GM10266 (cell line): ENCODE data around the gene INTS4.
"Not testable (repeated sequence)": the region's sequence is repeated elsewhere in the genome, so short reads cannot be mapped to it uniquely, and the experiment has no call there.

ENCODE experiments used
- DNase-seq: peaks from one replicate; pipeline ENCODE4 v3.0.0; 2012; ENCODE audit errors: extremely low spot score
- TF ChIP-seq, protein P1 (sequence below): IDR thresholded peaks from 2 replicates; pipeline ENCODE4 v1.5.1; 2012; ENCODE audit warnings: mild to moderate bottlenecking, low read depth; ENCODE audit not compliant: control insufficient read depth, insufficient read depth; ENCODE audit errors: missing control alignments

INTS4 gene, protein sequence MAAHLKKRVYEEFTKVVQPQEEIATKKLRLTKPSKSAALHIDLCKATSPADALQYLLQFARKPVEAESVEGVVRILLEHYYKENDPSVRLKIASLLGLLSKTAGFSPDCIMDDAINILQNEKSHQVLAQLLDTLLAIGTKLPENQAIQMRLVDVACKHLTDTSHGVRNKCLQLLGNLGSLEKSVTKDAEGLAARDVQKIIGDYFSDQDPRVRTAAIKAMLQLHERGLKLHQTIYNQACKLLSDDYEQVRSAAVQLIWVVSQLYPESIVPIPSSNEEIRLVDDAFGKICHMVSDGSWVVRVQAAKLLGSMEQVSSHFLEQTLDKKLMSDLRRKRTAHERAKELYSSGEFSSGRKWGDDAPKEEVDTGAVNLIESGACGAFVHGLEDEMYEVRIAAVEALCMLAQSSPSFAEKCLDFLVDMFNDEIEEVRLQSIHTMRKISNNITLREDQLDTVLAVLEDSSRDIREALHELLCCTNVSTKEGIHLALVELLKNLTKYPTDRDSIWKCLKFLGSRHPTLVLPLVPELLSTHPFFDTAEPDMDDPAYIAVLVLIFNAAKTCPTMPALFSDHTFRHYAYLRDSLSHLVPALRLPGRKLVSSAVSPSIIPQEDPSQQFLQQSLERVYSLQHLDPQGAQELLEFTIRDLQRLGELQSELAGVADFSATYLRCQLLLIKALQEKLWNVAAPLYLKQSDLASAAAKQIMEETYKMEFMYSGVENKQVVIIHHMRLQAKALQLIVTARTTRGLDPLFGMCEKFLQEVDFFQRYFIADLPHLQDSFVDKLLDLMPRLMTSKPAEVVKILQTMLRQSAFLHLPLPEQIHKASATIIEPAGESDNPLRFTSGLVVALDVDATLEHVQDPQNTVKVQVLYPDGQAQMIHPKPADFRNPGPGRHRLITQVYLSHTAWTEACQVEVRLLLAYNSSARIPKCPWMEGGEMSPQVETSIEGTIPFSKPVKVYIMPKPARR

DNA sequence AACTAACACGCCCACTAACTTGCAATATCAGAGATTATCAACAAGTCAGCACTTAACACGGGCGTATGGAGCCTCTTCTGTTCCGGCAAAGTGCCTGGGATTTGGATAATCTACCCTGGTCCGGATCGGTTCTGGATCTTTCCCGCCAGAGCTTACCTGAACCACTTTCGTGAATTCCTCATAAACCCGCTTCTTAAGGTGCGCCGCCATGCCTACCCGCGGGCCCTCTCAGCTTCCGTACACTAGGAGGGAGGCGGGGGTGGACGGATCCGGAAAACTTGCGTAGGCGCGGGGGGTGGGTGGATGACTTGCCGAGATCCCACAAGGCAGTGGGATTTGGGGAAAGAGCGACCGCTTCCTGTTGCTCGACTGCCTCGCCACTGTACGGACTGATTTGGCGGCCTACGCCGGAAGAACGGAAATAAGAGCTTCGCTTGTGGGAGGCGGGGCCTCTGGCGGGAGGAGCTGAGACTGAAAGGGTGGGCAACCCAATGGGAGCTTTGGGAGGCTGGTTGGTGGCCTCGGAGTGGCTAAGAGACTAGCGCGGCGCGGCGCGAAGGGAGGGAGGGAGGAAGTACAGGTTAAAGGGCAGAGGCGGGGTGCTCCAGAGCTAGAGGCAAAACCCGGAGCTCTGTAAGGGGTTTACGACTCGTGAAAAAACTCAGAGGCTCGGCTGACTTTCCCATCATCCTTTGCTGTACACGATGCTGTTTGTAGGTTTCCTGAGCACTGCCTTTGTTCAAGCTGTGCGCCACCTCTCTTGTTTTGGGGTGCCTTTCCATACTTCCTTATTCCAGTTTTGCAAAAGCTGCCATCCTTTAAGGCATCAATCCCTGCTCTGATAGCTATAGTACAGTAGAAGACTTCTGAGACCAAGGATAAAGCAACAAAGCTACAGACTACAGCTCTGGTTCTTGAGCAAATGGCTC is at the start of gene INTS4:
INTS4 (minus strand) TSS at position 235 of the 929 bp plus-strand sequence; CDS start at position 210, 25 bp downstream.
- peak; percentile 88 for DNase-seq
- TF ChIP-seq, protein P1, sequence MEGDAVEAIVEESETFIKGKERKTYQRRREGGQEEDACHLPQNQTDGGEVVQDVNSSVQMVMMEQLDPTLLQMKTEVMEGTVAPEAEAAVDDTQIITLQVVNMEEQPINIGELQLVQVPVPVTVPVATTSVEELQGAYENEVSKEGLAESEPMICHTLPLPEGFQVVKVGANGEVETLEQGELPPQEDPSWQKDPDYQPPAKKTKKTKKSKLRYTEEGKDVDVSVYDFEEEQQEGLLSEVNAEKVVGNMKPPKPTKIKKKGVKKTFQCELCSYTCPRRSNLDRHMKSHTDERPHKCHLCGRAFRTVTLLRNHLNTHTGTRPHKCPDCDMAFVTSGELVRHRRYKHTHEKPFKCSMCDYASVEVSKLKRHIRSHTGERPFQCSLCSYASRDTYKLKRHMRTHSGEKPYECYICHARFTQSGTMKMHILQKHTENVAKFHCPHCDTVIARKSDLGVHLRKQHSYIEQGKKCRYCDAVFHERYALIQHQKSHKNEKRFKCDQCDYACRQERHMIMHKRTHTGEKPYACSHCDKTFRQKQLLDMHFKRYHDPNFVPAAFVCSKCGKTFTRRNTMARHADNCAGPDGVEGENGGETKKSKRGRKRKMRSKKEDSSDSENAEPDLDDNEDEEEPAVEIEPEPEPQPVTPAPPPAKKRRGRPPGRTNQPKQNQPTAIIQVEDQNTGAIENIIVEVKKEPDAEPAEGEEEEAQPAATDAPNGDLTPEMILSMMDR = no peak

DNA sequence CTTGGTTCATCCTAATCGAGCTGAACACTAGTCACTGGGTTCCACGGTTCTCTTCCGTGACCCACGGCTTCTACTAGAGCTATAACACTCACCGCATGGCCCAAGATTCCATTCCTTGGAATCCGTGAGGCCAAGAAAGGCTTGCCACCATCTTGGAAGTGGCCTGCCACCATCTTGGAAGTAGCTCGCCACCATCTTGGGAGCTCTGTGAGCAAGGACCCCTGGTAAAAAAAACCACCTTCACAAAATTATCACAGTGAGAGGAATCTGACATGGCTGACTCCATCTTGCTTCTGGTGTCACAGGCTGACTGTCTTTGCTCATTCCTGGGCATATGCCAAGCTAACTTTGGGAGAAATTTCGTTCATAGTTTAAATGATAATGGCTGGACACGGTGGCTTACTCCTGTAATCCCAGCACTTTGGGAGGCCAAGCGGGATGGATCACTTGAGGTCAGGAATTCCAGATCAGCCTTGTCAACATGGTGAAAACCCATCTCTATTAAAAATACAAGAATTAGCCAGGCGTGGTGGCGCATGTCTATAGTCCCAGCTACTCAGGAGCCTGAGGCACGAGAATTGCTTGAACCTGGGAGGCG is 47.5 kb upstream of the INTS4 start:
- no peak for DNase-seq
- TF ChIP-seq, protein P1 = no peak

DNA sequence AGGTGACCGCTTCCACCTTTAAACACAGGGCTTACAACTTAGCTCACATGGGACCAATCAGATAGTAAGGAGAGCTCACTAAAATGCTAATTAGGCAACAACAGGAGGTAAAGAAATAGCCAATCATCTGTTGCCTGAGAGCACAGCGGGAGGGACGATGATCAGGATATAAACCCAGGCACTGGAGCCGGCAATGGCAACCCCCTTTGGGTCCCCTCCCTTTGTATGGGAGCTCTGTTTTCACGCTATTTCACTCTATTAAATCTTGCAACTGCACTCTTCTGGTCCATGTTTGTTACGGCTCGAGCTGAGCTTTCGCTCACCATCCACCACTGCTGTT is 46.9 kb upstream of the INTS4 start:
- not testable (repeated sequence) for DNase-seq

DNA sequence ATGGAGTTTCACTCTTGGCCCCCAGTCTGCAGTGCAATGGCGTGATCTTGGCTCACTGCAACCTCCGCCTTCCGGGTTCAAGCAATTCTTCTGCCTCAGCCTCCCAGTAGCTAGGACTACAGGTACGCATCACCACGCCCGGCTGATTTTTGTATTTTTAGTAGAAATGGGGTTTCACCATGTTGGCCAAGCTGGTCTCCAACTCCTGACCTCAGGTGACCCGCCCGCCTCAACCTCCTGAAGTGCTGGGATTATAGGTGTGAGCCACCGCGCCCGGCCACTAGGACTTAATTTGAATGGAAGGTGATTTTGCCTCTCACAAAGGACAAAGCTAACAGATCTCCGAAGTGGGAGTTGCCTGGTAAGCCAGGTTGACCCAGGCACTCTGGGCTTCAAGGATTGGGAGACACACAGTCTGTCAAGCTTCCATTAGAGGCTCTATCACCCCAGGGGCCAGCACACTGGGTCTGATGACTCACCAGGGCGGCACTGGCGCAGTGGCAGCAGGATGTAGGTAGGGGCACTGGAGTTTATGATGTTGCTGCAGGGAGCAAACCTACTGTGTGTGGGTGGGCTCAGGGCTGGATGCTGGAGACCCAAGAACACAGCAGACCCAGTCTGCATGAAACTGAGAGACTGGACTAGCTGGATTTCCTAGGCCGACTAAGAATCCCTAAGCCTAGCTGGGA is 46.4 kb upstream of the INTS4 start:
- DNase-seq = no peak
- TF ChIP-seq, protein P1 = no peak

DNA sequence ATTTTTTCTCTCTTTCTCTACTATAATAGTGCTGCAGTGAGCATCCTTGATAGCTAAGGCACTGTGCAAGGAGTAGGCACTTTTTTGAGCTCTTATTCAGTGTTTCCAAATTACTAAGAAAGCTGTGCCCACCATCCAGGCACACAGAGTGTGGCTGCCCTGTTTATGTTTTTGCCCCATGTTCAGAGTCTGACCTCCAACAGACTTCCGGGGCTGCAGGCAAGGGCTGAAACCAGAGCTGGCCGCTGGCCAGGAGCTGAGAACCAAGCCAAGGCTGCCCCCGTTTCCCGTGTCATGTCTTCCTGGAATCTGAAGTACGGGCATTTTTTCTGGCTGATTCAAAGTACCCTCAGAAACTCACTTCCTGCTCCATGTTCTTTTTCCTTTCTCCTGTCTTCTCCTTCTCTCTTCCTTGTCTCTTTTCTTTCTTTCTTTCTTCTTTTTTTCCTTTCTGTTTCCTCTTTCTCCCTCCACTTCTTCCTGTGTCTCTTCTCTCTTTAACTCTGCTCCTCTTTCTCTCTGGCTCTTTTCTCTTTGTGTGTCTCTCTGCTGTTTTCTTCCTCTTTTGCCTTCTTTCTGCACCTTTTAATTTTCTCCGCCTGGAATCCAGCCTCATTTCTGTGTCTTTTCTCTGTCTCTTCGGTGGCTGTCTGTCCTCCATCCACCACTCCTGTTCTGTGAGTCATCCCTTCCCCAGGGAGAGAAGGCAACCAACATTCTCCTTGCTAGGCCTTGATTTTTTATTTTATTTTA is 45.6 kb upstream of the INTS4 start:
- peak; percentile 66 for DNase-seq
- TF ChIP-seq, protein P1 = no peak

DNA sequence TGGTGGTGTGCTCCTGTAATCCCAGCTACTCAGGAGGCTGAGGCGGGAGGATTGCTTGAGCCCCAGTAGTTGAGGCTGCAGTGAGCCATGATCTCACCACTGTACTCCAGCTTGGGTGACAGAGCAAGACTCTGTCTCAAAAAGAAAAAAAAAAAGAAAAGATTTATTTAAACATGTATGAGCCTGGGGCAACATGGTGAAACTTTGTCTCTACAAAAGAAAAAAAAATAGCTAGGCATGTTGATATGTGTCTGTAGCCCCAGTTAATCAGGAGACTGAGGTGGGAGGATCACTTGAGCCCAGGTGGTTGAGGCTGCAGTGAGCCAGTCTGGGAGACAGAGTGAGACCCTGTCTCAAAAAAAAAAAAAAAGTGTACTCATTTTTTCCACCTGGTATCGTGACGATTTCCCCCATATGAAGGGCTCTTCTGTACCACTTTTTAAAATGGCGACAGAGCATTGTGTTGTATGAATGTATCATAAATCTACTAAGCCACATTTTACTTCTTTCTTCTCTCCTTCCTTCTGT is 45.0 kb upstream of the INTS4 start:
- TF ChIP-seq, protein P1 = no peak
- no peak for DNase-seq
